ENCODE data around the gene SNRNP25. TPM values are rescaled to one million over a fixed set of nuclear protein-coding genes. Genes with fewer than 3 reads are reported as not detected.

The SNRNP25 gene
- total RNA-seq, 4 donors from 2014 or later = 9.5 to 21.7 (median 13.9) TPM

GRCh38 chr16:58491-59439 is 5.1 kb downstream of the SNRNP25 start:
- WGBS = 80% methylated on average over 19 of the region's 29 CpGs
- Histone ChIP-seq H3K4me1 (peaks cover 9% of the 10 kb centered on the region), H3K27ac (no peak overlapping the region), H3K4me3 (no peak overlapping the region), H3K9me3 (no peaks in the 10 kb centered on the region), H3K36me3 (peaks cover 83% of the 10 kb centered on the region), H3K27me3 (no peaks in the 10 kb centered on the region)
- TF ChIP-seq, protein P1, sequence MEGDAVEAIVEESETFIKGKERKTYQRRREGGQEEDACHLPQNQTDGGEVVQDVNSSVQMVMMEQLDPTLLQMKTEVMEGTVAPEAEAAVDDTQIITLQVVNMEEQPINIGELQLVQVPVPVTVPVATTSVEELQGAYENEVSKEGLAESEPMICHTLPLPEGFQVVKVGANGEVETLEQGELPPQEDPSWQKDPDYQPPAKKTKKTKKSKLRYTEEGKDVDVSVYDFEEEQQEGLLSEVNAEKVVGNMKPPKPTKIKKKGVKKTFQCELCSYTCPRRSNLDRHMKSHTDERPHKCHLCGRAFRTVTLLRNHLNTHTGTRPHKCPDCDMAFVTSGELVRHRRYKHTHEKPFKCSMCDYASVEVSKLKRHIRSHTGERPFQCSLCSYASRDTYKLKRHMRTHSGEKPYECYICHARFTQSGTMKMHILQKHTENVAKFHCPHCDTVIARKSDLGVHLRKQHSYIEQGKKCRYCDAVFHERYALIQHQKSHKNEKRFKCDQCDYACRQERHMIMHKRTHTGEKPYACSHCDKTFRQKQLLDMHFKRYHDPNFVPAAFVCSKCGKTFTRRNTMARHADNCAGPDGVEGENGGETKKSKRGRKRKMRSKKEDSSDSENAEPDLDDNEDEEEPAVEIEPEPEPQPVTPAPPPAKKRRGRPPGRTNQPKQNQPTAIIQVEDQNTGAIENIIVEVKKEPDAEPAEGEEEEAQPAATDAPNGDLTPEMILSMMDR (IDR thresholded peaks at IDR 0.05) = no peak
- TF ChIP-seq EP300 (IDR thresholded peaks at IDR 0.05) = no peak
- TF ChIP-seq POLR2AphosphoS5 (IDR thresholded peaks at IDR 0.05) = no peak
- no peak for TF ChIP-seq POLR2A (IDR thresholded peaks at IDR 0.05)
- no peak for DNase-seq (ENCODE audit: low spot score in 2 of 2)

DNA sequence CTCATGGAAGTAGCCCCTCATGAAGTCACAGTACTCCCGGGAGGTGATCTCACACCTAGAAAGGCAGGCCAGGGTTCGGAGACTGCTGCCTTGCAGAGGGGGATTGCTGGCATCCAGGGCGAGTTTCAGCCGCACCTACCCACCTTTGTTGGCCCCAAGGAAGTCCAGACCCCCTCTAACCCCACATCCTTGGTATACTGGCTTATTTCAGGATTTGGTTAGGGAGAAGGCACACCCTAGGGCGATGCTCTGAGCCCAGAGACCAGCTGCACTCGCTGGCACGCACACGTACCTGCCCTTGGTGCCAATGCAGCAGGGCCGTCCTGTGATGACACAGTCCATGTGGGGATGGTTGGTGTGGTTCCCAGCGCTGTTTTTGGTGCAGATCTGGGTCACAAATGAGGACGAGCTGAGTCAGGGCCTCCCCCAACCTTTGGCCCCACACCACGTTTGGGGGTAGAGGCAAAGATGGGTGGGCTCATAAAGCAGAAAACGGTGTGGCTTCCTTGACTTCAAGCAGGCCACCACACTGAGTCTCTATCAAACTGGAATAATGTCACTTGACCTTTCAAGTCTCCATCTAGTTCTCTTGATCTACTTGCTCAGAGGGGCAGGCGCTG is 5.9 kb downstream of the SNRNP25 start:
- H3K4me1 ChIP-seq = peaks cover 2% of the 10 kb centered on the region
- no peak overlapping the region for H3K27ac ChIP-seq
- no peak for DNase-seq (ENCODE audit: low spot score in 2 of 2)
- H3K27me3 ChIP-seq = no peaks in the 10 kb centered on the region
- no peak overlapping the region for H3K4me3 ChIP-seq
- 81% methylated on average over 14 of the region's 14 CpGs for WGBS
- no peaks in the 10 kb centered on the region for H3K9me3 ChIP-seq
- H3K36me3 ChIP-seq = peaks cover 91% of the 10 kb centered on the region
- TF ChIP-seq, protein P1 (IDR thresholded peaks at IDR 0.05) = no peak
- TF ChIP-seq POLR2AphosphoS5 (IDR thresholded peaks at IDR 0.05) (no peak), EP300 (IDR thresholded peaks at IDR 0.05) (no peak), POLR2A (IDR thresholded peaks at IDR 0.05) (no peak)

- WGBS = 62% methylated on average over 6 of the region's 11 CpGs
- peak in 1 of 2 donors; percentile 52 for DNase-seq (ENCODE audit: low spot score in 2 of 2)
- Histone ChIP-seq H3K36me3 (peaks cover 92% of the 10 kb centered on the region), H3K4me1 (no peaks in the 10 kb centered on the region), H3K4me3 (no peak overlapping the region), H3K27ac (no peak overlapping the region), H3K9me3 (no peaks in the 10 kb centered on the region), H3K27me3 (no peaks in the 10 kb centered on the region)
- TF ChIP-seq POLR2A (IDR thresholded peaks at IDR 0.05) = no peak
- TF ChIP-seq EP300 (IDR thresholded peaks at IDR 0.05) = no peak
- no peak for TF ChIP-seq POLR2AphosphoS5 (IDR thresholded peaks at IDR 0.05)
- TF ChIP-seq, protein P1 (IDR thresholded peaks at IDR 0.05) = no peak
These were observed 6.5 kb downstream of the SNRNP25 start for GRCh38 chr16:60166-60565.

DNA sequence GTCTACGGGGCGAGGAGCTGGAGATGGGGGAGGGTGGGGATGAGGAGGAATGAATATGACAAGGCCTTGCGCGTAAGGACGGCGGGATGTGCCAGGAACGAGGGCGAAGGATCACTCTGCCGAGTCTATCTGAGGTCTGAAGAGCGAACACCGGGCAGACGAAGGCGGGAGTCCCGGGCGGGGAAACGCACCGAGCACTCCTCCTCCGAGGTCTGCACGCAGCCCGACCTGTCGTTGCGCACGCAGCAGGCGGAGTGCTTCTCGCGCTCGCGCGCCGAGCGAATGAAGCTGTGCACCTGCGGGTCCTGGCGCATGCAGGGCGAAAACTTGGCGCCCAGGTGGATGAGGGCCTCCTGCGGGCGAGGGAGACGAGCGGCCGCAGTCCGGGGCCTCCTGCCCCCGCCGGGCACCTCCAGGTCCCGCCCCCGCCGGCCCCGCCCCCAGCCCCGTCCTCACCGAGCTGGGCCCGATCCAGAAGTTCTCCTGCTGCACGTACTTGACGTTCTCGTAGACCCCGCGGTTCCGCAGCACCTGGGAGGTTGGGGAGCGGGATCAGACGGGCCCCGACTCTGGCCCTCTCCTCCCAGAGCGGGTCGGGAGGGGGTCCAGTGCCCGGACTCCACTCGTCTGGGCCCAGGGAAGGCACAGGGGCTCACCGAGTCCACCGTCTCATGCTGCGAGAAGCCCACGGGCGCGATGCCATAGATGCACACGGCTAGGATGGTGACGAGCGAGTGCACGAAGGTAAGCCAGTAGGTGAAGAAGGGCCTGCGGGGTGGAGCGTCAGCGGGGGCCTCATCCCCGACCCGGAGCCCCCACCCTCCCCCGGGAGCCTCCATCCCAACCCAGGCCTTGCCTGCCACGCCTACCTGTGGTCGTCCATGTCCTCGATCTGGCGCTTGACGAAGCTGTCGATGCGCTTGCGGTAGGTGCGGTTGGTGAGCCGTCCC is 7.6 kb downstream of the SNRNP25 start:
- Histone ChIP-seq H3K27me3 (no peaks in the 10 kb centered on the region), H3K36me3 (peaks cover 84% of the 10 kb centered on the region), H3K27ac (no peak overlapping the region), H3K4me3 (no peak overlapping the region), H3K9me3 (no peaks in the 10 kb centered on the region), H3K4me1 (peaks cover 9% of the 10 kb centered on the region)
- WGBS = 90% methylated on average over 54 of the region's 89 CpGs
- TF ChIP-seq EP300 (IDR thresholded peaks at IDR 0.05) (no peak), POLR2A (IDR thresholded peaks at IDR 0.05) (no peak), POLR2AphosphoS5 (IDR thresholded peaks at IDR 0.05) (no peak)
- TF ChIP-seq, protein P1 (IDR thresholded peaks at IDR 0.05) = no peak
- DNase-seq (ENCODE audit: low spot score in 2 of 2) = no peak
